Natural killer cell (primary cell): ENCODE measurements around the gene UBXN11. TPM values are rescaled to one million over a fixed set of nuclear protein-coding genes. Genes with fewer than 3 reads are reported as not detected.

Source experiments
- ATAC-seq, 3 donors: fragments of 150-1000 bp in 2 of 3; fragments of 200-7000 bp in 1 of 3; cut with Tn5 transposase; 1 replicate in 1 of 3; 2 replicates in 2 of 3; pipeline ENCODE4 v1.10.0; 2021; ENCODE audit warnings: mild to moderate bottlenecking in 2 of 3, moderate library complexity in 2 of 3
- DNase-seq, 2 donors: peaks; one replicate each; pipeline versions ENCODE4 v3.0.0 to v3.0.0-alpha.2; 2013 to 2021; ENCODE audit warnings: mixed read lengths in 1 of 2
- H3K27ac ChIP-seq: one replicate; pipeline ENCODE4 v1.5.1; 2013; ENCODE audit warnings: mild to moderate bottlenecking, low read length
- H3K27me3 ChIP-seq: one replicate; pipeline ENCODE4 v1.6.1; 2013; ENCODE audit warnings: low read length; ENCODE audit not compliant: control insufficient read depth, insufficient read depth
- H3K36me3 ChIP-seq: one replicate; pipeline ENCODE4 v1.6.1; 2013; ENCODE audit warnings: low read length; ENCODE audit not compliant: control insufficient read depth, insufficient read depth
- H3K4me1 ChIP-seq: one replicate; pipeline ENCODE4 v1.6.1; 2013; ENCODE audit warnings: low read length; ENCODE audit not compliant: control insufficient read depth, insufficient read depth
- H3K4me3 ChIP-seq: one replicate; pipeline ENCODE4 v1.5.1; 2013; ENCODE audit warnings: low read length
- H3K9me3 ChIP-seq: one replicate; pipeline ENCODE4 v1.6.1; 2013; ENCODE audit warnings: low read length; ENCODE audit not compliant: control insufficient read depth, insufficient read depth
- H3K27ac Mint-ChIP-seq, 2 donors: one replicate each; pipeline ENCODE4 v1.8.0; 2022; ENCODE audit warnings: mild to moderate bottlenecking in 2 of 2, mixed read lengths in 2 of 2, moderate library complexity in 1 of 2
- H3K27me3 Mint-ChIP-seq, 2 donors: one replicate each; pipeline ENCODE4 v1.8.0; 2022; ENCODE audit warnings: low read depth in 2 of 2, mixed read lengths in 2 of 2
- H3K36me3 Mint-ChIP-seq: one replicate; pipeline ENCODE4 v1.8.0; 2022; ENCODE audit warnings: mixed read lengths
- H3K4me1 Mint-ChIP-seq, 2 donors: one replicate each; pipeline ENCODE4 v1.8.0; 2022; ENCODE audit warnings: mixed read lengths in 2 of 2
- H3K4me3 Mint-ChIP-seq: one replicate; pipeline ENCODE4 v1.8.0; 2022; ENCODE audit warnings: mild to moderate bottlenecking, moderate library complexity, mixed read lengths
- H3K9me3 Mint-ChIP-seq, 2 donors: one replicate each; pipeline ENCODE4 v1.8.0; 2022; ENCODE audit warnings: mixed read lengths in 2 of 2
- WGBS: methylation state at CpG from one replicate; pipeline ENCODE4 v1.1.7; 2013; ENCODE audit warnings: missing lambda C conversion rate; ENCODE audit not compliant: insufficient coverage; 5-methylcytosine and 5-hydroxymethylcytosine counted together
- intact Hi-C: fragments of 100-400 bp; cut with micrococcal nuclease; formaldehyde crosslinking; loops from one replicate; pipeline ENCODE4 v1.14.2; 2022
- total RNA-seq, 4 donors: library from RNA; stranded (reverse); fragments of 120-200 nt in 1 of 4; gene quantifications; one replicate each; pipeline versions ENCODE4 v1.2.3 to v1.2.4, GENCODE V29; 2013 to 2022
- TF ChIP-seq, protein P1 (sequence below): fragments of 200-600 bp; IDR thresholded peaks from one replicate; pipeline ENCODE4 v1.8.0; 2022; ENCODE audit warnings: antibody characterized with exemption

The UBXN11 gene
- total RNA-seq, 3 donors from 2014 or later (not counting 1 experiment from before 2014, with no cell fraction given), result 22.7 to 32.0 (median 31.7) TPM

DNA sequence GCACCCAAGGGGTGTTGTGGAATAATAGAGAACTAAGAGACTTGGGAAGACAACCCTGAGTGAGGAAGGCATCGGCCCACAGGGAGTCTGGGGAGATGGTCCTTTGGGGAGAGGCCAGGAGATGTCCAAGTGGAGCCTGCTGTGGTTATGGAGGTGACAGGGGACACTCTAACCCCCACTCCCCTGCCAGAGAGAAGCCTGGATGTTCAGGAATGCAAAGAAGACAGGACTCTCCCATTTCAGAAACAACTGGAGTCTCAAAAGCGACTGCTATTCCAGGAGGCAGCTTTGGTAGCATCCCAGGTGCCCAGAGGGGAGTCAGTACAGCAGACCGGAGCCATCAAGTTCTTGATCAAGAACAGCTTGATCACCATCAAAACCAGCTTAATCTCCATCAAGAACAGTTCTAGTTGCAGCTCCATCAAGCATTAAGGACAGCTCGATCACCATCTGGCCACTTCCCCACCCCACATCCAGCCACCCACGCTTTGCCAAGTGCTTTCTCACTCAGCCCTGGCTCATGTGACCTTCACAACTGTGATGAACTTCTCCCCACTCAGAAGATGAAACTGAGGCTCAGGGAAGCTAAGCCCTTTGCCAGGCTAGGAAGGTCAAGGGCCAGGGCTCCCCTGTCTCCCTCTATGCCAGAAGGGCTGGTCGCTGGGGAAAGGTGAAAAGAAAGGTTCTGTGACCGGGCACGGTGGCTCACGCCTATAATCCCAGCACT lies 12.1 kb upstream of the UBXN11 start:
- Histone ChIP-seq H3K9me3 (no peaks in the 10 kb centered on the region), H3K36me3 (peaks cover 28% of the 10 kb centered on the region), H3K4me3 (peak overlapping the region; percentile 67), H3K27ac (peak overlapping the region; percentile 30), H3K27me3 (no peaks in the 10 kb centered on the region), H3K4me1 (peaks cover 85% of the 10 kb centered on the region)
- Mint-ChIP-seq H3K27me3 (no peaks in the 10 kb centered on the region), H3K4me1 (peaks cover 76 to 77% of the 10 kb centered on the region in 2 donors), H3K9me3 (no peaks in the 10 kb centered on the region), H3K36me3 (peaks cover 7% of the 10 kb centered on the region), H3K27ac (peak overlapping the region; percentile 86 to 88), H3K4me3 (peak overlapping the region; percentile 96)
- TF ChIP-seq, protein P1, sequence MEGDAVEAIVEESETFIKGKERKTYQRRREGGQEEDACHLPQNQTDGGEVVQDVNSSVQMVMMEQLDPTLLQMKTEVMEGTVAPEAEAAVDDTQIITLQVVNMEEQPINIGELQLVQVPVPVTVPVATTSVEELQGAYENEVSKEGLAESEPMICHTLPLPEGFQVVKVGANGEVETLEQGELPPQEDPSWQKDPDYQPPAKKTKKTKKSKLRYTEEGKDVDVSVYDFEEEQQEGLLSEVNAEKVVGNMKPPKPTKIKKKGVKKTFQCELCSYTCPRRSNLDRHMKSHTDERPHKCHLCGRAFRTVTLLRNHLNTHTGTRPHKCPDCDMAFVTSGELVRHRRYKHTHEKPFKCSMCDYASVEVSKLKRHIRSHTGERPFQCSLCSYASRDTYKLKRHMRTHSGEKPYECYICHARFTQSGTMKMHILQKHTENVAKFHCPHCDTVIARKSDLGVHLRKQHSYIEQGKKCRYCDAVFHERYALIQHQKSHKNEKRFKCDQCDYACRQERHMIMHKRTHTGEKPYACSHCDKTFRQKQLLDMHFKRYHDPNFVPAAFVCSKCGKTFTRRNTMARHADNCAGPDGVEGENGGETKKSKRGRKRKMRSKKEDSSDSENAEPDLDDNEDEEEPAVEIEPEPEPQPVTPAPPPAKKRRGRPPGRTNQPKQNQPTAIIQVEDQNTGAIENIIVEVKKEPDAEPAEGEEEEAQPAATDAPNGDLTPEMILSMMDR, result no peak
- 19% methylated on average over 9 of the region's 9 CpGs for WGBS
- intact Hi-C loops, result loop anchor here (10.0 kb wide), 1 partner anchor 56 kb away; the partner anchor contains the start of gene ZNF683
- ATAC-seq (peak in 2 of 3 donors; percentile 16 to 24), DNase-seq (peak in 1 of 2 donors; percentile 38)

DNA sequence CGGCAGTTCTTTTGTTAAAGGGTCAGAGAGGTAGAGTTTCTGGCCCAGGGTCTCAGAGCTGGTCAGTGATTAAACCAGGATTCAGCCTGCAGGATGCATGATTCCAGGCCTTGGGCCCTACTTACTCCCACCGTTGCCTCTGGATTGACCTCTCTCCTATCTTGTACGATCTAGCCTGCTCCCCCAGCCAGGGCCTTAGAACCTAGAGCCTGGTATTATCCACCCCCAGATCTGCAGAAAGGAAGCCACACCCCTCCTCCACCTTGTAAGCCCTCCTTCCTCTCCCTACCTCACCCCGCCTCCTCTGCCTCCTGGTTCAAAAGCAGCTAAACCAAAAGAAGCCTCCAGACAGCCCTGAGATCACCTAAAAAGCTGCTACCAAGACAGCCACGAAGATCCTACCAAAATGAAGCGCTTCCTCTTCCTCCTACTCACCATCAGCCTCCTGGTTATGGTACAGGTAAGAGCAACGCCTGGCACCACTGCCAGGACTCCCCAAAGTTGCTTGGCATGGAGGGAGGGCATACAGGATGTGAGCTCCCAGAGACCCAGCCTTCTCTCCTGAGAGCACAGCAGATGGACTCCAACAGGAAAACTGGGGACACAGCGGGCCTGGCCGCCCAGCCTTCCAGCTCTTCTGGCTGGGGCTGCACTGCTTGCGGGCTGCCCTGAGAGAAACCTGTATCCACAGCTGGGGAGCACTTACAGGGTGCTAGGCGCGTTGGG lies 11.3 kb upstream of the UBXN11 start, which contains the start of gene CD52:
Gene CD52, plus strand, starts transcription at position 347 of the 726 bp plus-strand sequence. Its CDS starts 60 bp downstream, at position 407.
- ATAC-seq, result peak; percentile 44 to 61 (median 44)
- H3K27me3 ChIP-seq, result no peaks in the 10 kb centered on the region
- TF ChIP-seq, protein P1, result no peak
- Mint-ChIP-seq H3K36me3 (peaks cover 7% of the 10 kb centered on the region), H3K4me1 (peaks cover 74 to 84% of the 10 kb centered on the region in 2 donors), H3K9me3 (no peaks in the 10 kb centered on the region), H3K27ac (peak within 1 kb of the TSS; percentile 86 to 88), H3K27me3 (no peaks in the 10 kb centered on the region), H3K4me3 (peak within 1 kb of the TSS; percentile 96)
- peaks cover 91% of the 10 kb centered on the region for H3K4me1 ChIP-seq
- H3K27ac ChIP-seq, result peak within 1 kb of the TSS; percentile 30
- H3K9me3 ChIP-seq, result no peaks in the 10 kb centered on the region
- H3K36me3 ChIP-seq, result peaks cover 26% of the 10 kb centered on the region
- H3K4me3 ChIP-seq, result peak within 1 kb of the TSS; percentile 67
- peak in 1 of 2 donors; percentile 85 for DNase-seq
- intact Hi-C loops, result loop anchor here (10.0 kb wide), 1 partner anchor 57 kb away; the partner anchor contains the start of gene ZNF683
- 14% methylated on average over 12 of the region's 12 CpGs for WGBS

DNA sequence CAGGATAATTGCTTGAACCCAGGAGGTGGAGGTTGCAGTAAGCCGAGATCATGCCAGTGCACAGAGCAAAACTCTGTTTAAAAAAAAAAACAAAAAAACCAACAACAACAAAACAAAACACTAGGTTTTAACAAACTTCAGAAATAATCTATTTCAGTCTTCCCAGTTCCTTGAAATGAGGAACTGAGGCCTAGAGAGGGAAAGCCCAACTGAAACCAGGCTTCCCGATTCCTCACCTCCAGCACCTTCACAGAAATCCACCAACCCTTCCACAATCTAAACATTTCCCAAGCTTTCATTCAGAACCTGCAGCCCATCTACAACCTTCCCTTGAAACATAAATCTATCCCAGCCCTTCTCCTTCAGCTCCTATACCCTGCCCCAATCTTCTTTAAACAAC lies 10.7 kb upstream of the UBXN11 start:
- no peaks in the 10 kb centered on the region for H3K27me3 Mint-ChIP-seq
- Histone ChIP-seq H3K27ac (no peak overlapping the region), H3K27me3 (no peaks in the 10 kb centered on the region), H3K36me3 (peaks cover 20% of the 10 kb centered on the region), H3K4me1 (peaks cover 94% of the 10 kb centered on the region), H3K9me3 (no peaks in the 10 kb centered on the region), H3K4me3 (peak overlapping the region; percentile 67)
- peak overlapping the region; percentile 96 for H3K4me3 Mint-ChIP-seq
- TF ChIP-seq, protein P1, result no peak
- 43% methylated on average over 2 of the region's 2 CpGs for WGBS
- H3K27ac Mint-ChIP-seq, result peak overlapping the region; percentile 86 to 88
- peaks cover 69 to 85% of the 10 kb centered on the region in 2 donors for H3K4me1 Mint-ChIP-seq
- H3K9me3 Mint-ChIP-seq, result no peaks in the 10 kb centered on the region
- no peak for DNase-seq
- intact Hi-C loops, result loop anchor here (10.0 kb wide), 1 partner anchor 58 kb away; the partner anchor contains the start of gene ZNF683
- peaks cover 7% of the 10 kb centered on the region for H3K36me3 Mint-ChIP-seq
- no peak for ATAC-seq
